Neural crest cell (in vitro differentiated cells): Measurements from ENCODE around the gene TMBIM1. TPM values are rescaled to one million over a fixed set of nuclear protein-coding genes. Genes with fewer than 3 reads are reported as not detected.

Source experiments
- DNase-seq: peaks from one replicate; pipeline ENCODE4 v3.0.0; 2021; ENCODE audit warnings: low read depth, mixed read lengths, low spot score
- H3K27ac Mint-ChIP-seq: one replicate; pipeline ENCODE4 v1.8.0; 2021; ENCODE audit warnings: mild to moderate bottlenecking, mixed read lengths; ENCODE audit not compliant: unreplicated experiment
- H3K27me3 Mint-ChIP-seq: 2 replicates; pipeline ENCODE4 v1.8.0; 2021; ENCODE audit warnings: low read depth, mild to moderate bottlenecking, mixed read lengths
- H3K36me3 Mint-ChIP-seq: 2 replicates; pipeline ENCODE4 v1.8.0; 2021; ENCODE audit warnings: low read depth, mild to moderate bottlenecking, mixed read lengths
- H3K4me1 Mint-ChIP-seq: 2 replicates; pipeline ENCODE4 v1.8.0; 2021; ENCODE audit warnings: mixed read lengths
- H3K4me3 Mint-ChIP-seq: one replicate; pipeline ENCODE4 v1.8.0; 2021; ENCODE audit warnings: mild to moderate bottlenecking, mixed read lengths
- H3K9me3 Mint-ChIP-seq: 2 replicates; pipeline ENCODE4 v1.8.0; 2021; ENCODE audit warnings: mixed read lengths
- CTCF ChIP-seq: fragments of 200-600 bp; sonication (generic); conservative IDR thresholded peaks from 2 replicates; pipeline ENCODE4 v1.5.0; 2021; ENCODE audit warnings: antibody characterized with exemption, mild to moderate bottlenecking
- total RNA-seq: library from RNA; stranded (reverse); gene quantifications from 2 replicates; pipeline ENCODE4 v1.2.1, GENCODE V29; 2021

Gene TMBIM1
- total RNA-seq, 1 donor from 2014 or later, result 8.5 TPM

- DNase-seq, result no peak
- Mint-ChIP-seq H3K9me3 (no peaks in the 10 kb centered on the region), H3K27me3 (no peaks in the 10 kb centered on the region), H3K4me1 (peaks cover 8% of the 10 kb centered on the region), H3K36me3 (no peaks in the 10 kb centered on the region), H3K27ac (peak overlapping the region; percentile 27), H3K4me3 (peak overlapping the region; percentile 6)
- TF ChIP-seq CTCF, result no peak
These were observed 6.1 kb upstream of the TMBIM1 start for GRCh38 chr2:218298314-218298875.

GRCh38 chr2:218296847-218297246 is 4.5 kb upstream of the TMBIM1 start:
- H3K4me1 Mint-ChIP-seq, result peaks cover 13% of the 10 kb centered on the region
- no peak for TF ChIP-seq CTCF
- H3K27ac Mint-ChIP-seq, result no peak overlapping the region
- H3K36me3 Mint-ChIP-seq, result no peaks in the 10 kb centered on the region
- no peaks in the 10 kb centered on the region for H3K27me3 Mint-ChIP-seq
- DNase-seq, result no peak
- H3K4me3 Mint-ChIP-seq, result no peak overlapping the region
- no peaks in the 10 kb centered on the region for H3K9me3 Mint-ChIP-seq

- peaks cover 13% of the 10 kb centered on the region for H3K4me1 Mint-ChIP-seq
- H3K27me3 Mint-ChIP-seq, result no peaks in the 10 kb centered on the region
- H3K27ac Mint-ChIP-seq, result no peak overlapping the region
- H3K36me3 Mint-ChIP-seq, result no peaks in the 10 kb centered on the region
- H3K9me3 Mint-ChIP-seq, result no peaks in the 10 kb centered on the region
- no peak for TF ChIP-seq CTCF
- H3K4me3 Mint-ChIP-seq, result no peak overlapping the region
- no peak for DNase-seq
These were observed 3.9 kb upstream of the TMBIM1 start for GRCh38 chr2:218296200-218296599.

- Mint-ChIP-seq H3K27ac (no peak overlapping the region), H3K36me3 (no peaks in the 10 kb centered on the region), H3K4me1 (peaks cover 18% of the 10 kb centered on the region), H3K27me3 (no peaks in the 10 kb centered on the region), H3K4me3 (no peak overlapping the region), H3K9me3 (no peaks in the 10 kb centered on the region)
- DNase-seq, result no peak
- TF ChIP-seq CTCF, result no peak
These were observed 2.7 kb upstream of the TMBIM1 start for GRCh38 chr2:218295029-218295428.

- Mint-ChIP-seq H3K27ac (no peak overlapping the region), H3K9me3 (no peaks in the 10 kb centered on the region), H3K4me1 (peaks cover 23% of the 10 kb centered on the region), H3K27me3 (no peaks in the 10 kb centered on the region), H3K36me3 (no peaks in the 10 kb centered on the region), H3K4me3 (peak overlapping the region; percentile 12)
- TF ChIP-seq CTCF, result no peak
- no peak for DNase-seq
These were observed 2.2 kb upstream of the TMBIM1 start for GRCh38 chr2:218294430-218295022.
